Measurements from ENCODE around the gene SLC9A9.
A peak's percentile ranks its signal among the peaks of the same experiment; 100 is the strongest.
"Not testable (repeated sequence)": the region's sequence is repeated elsewhere in the genome, so short reads cannot be mapped to it uniquely, and the experiment has no call there.

SLC9A9 gene

GRCh38 chr3:143450632-143451031 is 397.6 kb downstream of the SLC9A9 start:
- no peak for DNase-seq (ENCODE audit: low spot score)

- DNase-seq (ENCODE audit: low spot score): no peak
Measured at GRCh38 chr3:143447491-143447890, 400.8 kb downstream of the SLC9A9 start.

GRCh38 chr3:143445118-143445517 is 403.1 kb downstream of the SLC9A9 start:
- DNase-seq (ENCODE audit: low spot score): no peak

- DNase-seq (ENCODE audit: low spot score): peak; percentile 92
Measured at GRCh38 chr3:143443851-143444331, 404.4 kb downstream of the SLC9A9 start.

- DNase-seq (ENCODE audit: low spot score): peak; percentile 91
Measured at GRCh38 chr3:143442814-143443447, 405.3 kb downstream of the SLC9A9 start.

GRCh38 chr3:143441516-143442171 is 406.6 kb downstream of the SLC9A9 start:
- DNase-seq (ENCODE audit: low spot score): no peak

- no peak for DNase-seq (ENCODE audit: low spot score)
Measured at GRCh38 chr3:143439817-143440216, 408.5 kb downstream of the SLC9A9 start.

- no peak for DNase-seq (ENCODE audit: low spot score)
Measured at GRCh38 chr3:143437405-143437804, 410.9 kb downstream of the SLC9A9 start.

GRCh38 chr3:143436231-143436930 is 411.9 kb downstream of the SLC9A9 start:
- DNase-seq (ENCODE audit: low spot score): no peak

- DNase-seq (ENCODE audit: low spot score): no peak
Measured at GRCh38 chr3:143433787-143434378, 414.4 kb downstream of the SLC9A9 start.

- DNase-seq (ENCODE audit: low spot score): not testable (repeated sequence)
Measured at GRCh38 chr3:143431298-143431697, 417.0 kb downstream of the SLC9A9 start.

GRCh38 chr3:143430568-143430967 is 417.7 kb downstream of the SLC9A9 start:
- DNase-seq (ENCODE audit: low spot score): no peak

GRCh38 chr3:143429628-143430514 is 418.4 kb downstream of the SLC9A9 start:
- DNase-seq (ENCODE audit: low spot score): no peak

GRCh38 chr3:143428294-143428693 is 420.0 kb downstream of the SLC9A9 start:
- DNase-seq (ENCODE audit: low spot score): no peak

- no peak for DNase-seq (ENCODE audit: low spot score)
Measured at GRCh38 chr3:143427631-143428030, 420.6 kb downstream of the SLC9A9 start.

- DNase-seq (ENCODE audit: low spot score): no peak
Measured at GRCh38 chr3:143424874-143425273, 423.4 kb downstream of the SLC9A9 start.

GRCh38 chr3:143421556-143421955 is 426.7 kb downstream of the SLC9A9 start:
- no peak for DNase-seq (ENCODE audit: low spot score)

GRCh38 chr3:143419611-143420010 is 428.7 kb downstream of the SLC9A9 start:
- DNase-seq (ENCODE audit: low spot score): no peak

GRCh38 chr3:143418391-143418790 is 429.9 kb downstream of the SLC9A9 start:
- no peak for DNase-seq (ENCODE audit: low spot score)

- no peak for DNase-seq (ENCODE audit: low spot score)
Measured at GRCh38 chr3:143416229-143416628, 432.0 kb downstream of the SLC9A9 start.

- no peak for DNase-seq (ENCODE audit: low spot score)
Measured at GRCh38 chr3:143414571-143415253, 433.6 kb downstream of the SLC9A9 start.
